Cardiac fibroblast (primary cell): Measurements from ENCODE around the gene CDK15.
A peak's percentile ranks its signal among the peaks of the same experiment; 100 is the strongest.
"Not testable (repeated sequence)": the region's sequence is repeated elsewhere in the genome, so short reads cannot be mapped to it uniquely, and the experiment has no call there.

Experiments used
- DNase-seq, 2 donors: peaks; one replicate each; pipeline versions ENCODE4 v3.0.0 to v3.0.0-alpha.2; 2010; ENCODE audit warnings: low read depth in 2 of 2
- H3K4me3 ChIP-seq, 2 donors: replicated peaks in 1 of 2; 1 replicate in 1 of 2; 2 replicates in 1 of 2; pipeline ENCODE4 v1.5.1; 2011; ENCODE audit warnings: low read depth in 2 of 2, low read length in 2 of 2, mild to moderate bottlenecking in 2 of 2, moderate library complexity in 1 of 2
- CTCF ChIP-seq: IDR thresholded peaks from one replicate; pipeline ENCODE4 v1.5.1; 2011; ENCODE audit warnings: low read depth, mild to moderate bottlenecking, low read length, inconsistent platforms

Gene CDK15

GRCh38 chr2:201839727-201840126 lies 33.4 kb downstream of the CDK15 start:
- TF ChIP-seq CTCF = no peak
- H3K4me3 ChIP-seq = no peak overlapping the region
- peak in 1 of 2 donors; percentile 19 for DNase-seq

GRCh38 chr2:201840726-201841125 lies 34.4 kb downstream of the CDK15 start:
- TF ChIP-seq CTCF = no peak
- no peak overlapping the region for H3K4me3 ChIP-seq
- DNase-seq = no peak

GRCh38 chr2:201842131-201842860 lies 36.0 kb downstream of the CDK15 start:
- no peak for TF ChIP-seq CTCF

GRCh38 chr2:201844922-201845321 lies 38.6 kb downstream of the CDK15 start:
- DNase-seq, H3K4me3 ChIP-seq: not testable (repeated sequence)

More at GRCh38 chr2:201842131-201842860, 36.0 kb downstream of the CDK15 start:
- H3K4me3 ChIP-seq = no peak overlapping the region
- DNase-seq = no peak

GRCh38 chr2:201847481-201847880 lies 41.1 kb downstream of the CDK15 start:
- peak in 1 of 2 donors; percentile 29 for DNase-seq
- no peak for TF ChIP-seq CTCF
- no peak overlapping the region for H3K4me3 ChIP-seq

GRCh38 chr2:201852462-201852861 lies 46.1 kb downstream of the CDK15 start:
- no peak for DNase-seq
- H3K4me3 ChIP-seq = no peak overlapping the region
- no peak for TF ChIP-seq CTCF

- TF ChIP-seq CTCF = no peak
- peak in 1 of 2 donors; percentile 27 for DNase-seq
- H3K4me3 ChIP-seq = no peak overlapping the region
Measured at GRCh38 chr2:201852878-201853415, 46.6 kb downstream of the CDK15 start.
